K562 (cell line): ENCODE measurements around the gene PLCB1. TPM values are rescaled to one million over a fixed set of nuclear protein-coding genes. Genes with fewer than 3 reads are reported as not detected.

Experiments used
- ATAC-seq: fragments of 200-7000 bp; cut with Tn5 transposase; 3 replicates; pipeline ENCODE4 v1.9.1; 2020; ENCODE audit warnings: moderate library complexity
- BruUV-seq: library from RNA; stranded (reverse); fragments of 400-500 nt; replicated peaks from 2 replicates; lab custom pipeline; 2021; lab: Mats Ljungman, UMichigan
- CTCF ChIA-PET: fragments of 300-600 bp; formaldehyde crosslinking; extraction: SDS; loops from one replicate; lab custom pipeline; 2021; ENCODE audit warnings: low intra/inter-chr PET ratio; lab: Yijun Ruan, JAX
- POLR2A ChIA-PET: fragments of 300-600, 350-650 bp; sonication (Branson Sonifier 250); formaldehyde crosslinking; extraction: SDS; loops from one replicate; lab custom pipeline; 2021; ENCODE audit warnings: antibody characterized with exemption, inconsistent platforms; lab: Yijun Ruan, JAX
- DNase-seq, 4 experiments: peaks; one replicate each; pipeline versions ENCODE4 v3.0.0 to v3.0.0-alpha.2; 2011 to 2018; ENCODE audit warnings: low spot score in 3 of 4, mixed read lengths in 3 of 4; ENCODE audit errors: extremely low read depth in 1 of 4
- FAIRE-seq: peaks from 2 replicates; lab custom pipeline; 2011; peaks lifted over from hg19 to GRCh38; lab: Jason Lieb, UNC
- H2AFZ ChIP-seq: 2 replicates; pipeline ENCODE4 v1.6.0; 2011; ENCODE audit warnings: low read depth, low read length, control low read depth, inconsistent platforms
- H3K27ac ChIP-seq: fragments of 200-600 bp; 3 replicates; pipeline ENCODE4 v1.8.0; 2011; ENCODE audit warnings: low read depth, mild to moderate bottlenecking, control low read depth, inconsistent platforms, low read length, moderate library complexity, mixed read lengths; ENCODE audit errors: extremely low read depth
- H3K27me3 ChIP-seq, 2 experiments: fragments of 300-600 bp in 1 of 2; 2 replicates in 1 of 2; 3 replicates in 1 of 2; pipeline versions ENCODE4 v1.6.0 to v1.8.0; 2011; ENCODE audit warnings: inconsistent platforms in 2 of 2, low read length in 2 of 2, mild to moderate bottlenecking in 1 of 2, mixed read lengths in 1 of 2, moderate library complexity in 1 of 2; ENCODE audit not compliant: control insufficient read depth in 2 of 2, insufficient read depth in 2 of 2
- H3K36me3 ChIP-seq: fragments of 300-600 bp; 3 replicates; pipeline ENCODE4 v1.8.0; 2011; ENCODE audit warnings: mild to moderate bottlenecking, low read length, inconsistent platforms; ENCODE audit not compliant: control insufficient read depth, insufficient read depth
- H3K4me1 ChIP-seq, 2 experiments: fragments of 200-600 bp in 1 of 2; replicated peaks in 1 of 2; 2 replicates in 1 of 2; 3 replicates in 1 of 2; pipeline versions ENCODE4 v1.5.1 to v1.8.0; 2011; ENCODE audit warnings: inconsistent platforms in 2 of 2, low read length in 2 of 2, mild to moderate bottlenecking in 1 of 2, mixed read lengths in 1 of 2, moderate library complexity in 1 of 2; ENCODE audit not compliant: control insufficient read depth in 2 of 2, insufficient read depth in 2 of 2
- H3K4me2 ChIP-seq: 2 replicates; pipeline ENCODE4 v1.6.1; 2011; ENCODE audit warnings: low read length, control low read depth, inconsistent platforms, mixed read lengths; ENCODE audit not compliant: insufficient read depth
- H3K4me3 ChIP-seq: fragments of 200-600 bp; sonication (generic), shearing (Covaris generic); 2 replicates; pipeline ENCODE4 v1.5.1; 2016; ENCODE audit warnings: control low read depth, inconsistent platforms
- H3K79me2 ChIP-seq: fragments of 200-600 bp; 3 replicates; pipeline ENCODE4 v1.8.0; 2011; ENCODE audit warnings: low read length, inconsistent platforms; ENCODE audit not compliant: control insufficient read depth, insufficient read depth
- H3K9ac ChIP-seq, 2 experiments: 2 replicates each; pipeline versions ENCODE4 v1.6.0 to v1.6.1; 2011; ENCODE audit warnings: low read depth in 2 of 2, low read length in 2 of 2, control low read depth in 1 of 2, inconsistent platforms in 1 of 2, mild to moderate bottlenecking in 1 of 2, mixed read lengths in 1 of 2; ENCODE audit not compliant: insufficient read depth in 1 of 2
- H3K9me1 ChIP-seq: one replicate; pipeline ENCODE4 v1.6.0; 2011; ENCODE audit warnings: inconsistent platforms, mild to moderate bottlenecking, low read length, moderate library complexity; ENCODE audit not compliant: control insufficient read depth, insufficient read depth
- H3K9me3 ChIP-seq: replicated peaks from 2 replicates; pipeline ENCODE4 v1.5.1; 2011; ENCODE audit warnings: low read depth, low read length, inconsistent platforms; ENCODE audit not compliant: control insufficient read depth, insufficient read depth
- H4K20me1 ChIP-seq: replicated peaks from 2 replicates; pipeline ENCODE4 v1.6.1; 2011; ENCODE audit warnings: low read length, inconsistent platforms, mixed read lengths; ENCODE audit not compliant: control insufficient read depth, insufficient read depth
- PYGO2 ChIP-seq: fragments of 450-650 bp; IDR thresholded peaks from 2 replicates; pipeline ENCODE4 v1.6.1; 2016; ENCODE audit warnings: mild to moderate bottlenecking, missing genetic modification characterization, moderate library complexity, missing compliant biosample characterization
- ZNF699 ChIP-seq: fragments of 250-450 bp; sonication (Bioruptor Pico); IDR thresholded peaks from 2 replicates; pipeline ENCODE4 v1.8.0; 2021; ENCODE audit warnings: mild to moderate bottlenecking, moderate library complexity; ENCODE audit not compliant: insufficient replicate concordance
- WGBS: fragments of 100-300 bp; shearing (Covaris generic); methylation state at CpG from one replicate; pipeline ENCODE4 v1.1.6; 2016; ENCODE audit warnings: low coverage, mixed read lengths; ENCODE audit not compliant: insufficient coverage; ENCODE audit errors: missing lambda C conversion rate; 5-methylcytosine and 5-hydroxymethylcytosine counted together
- in situ Hi-C: fragments of 300-500 bp; cut with MboI; formaldehyde crosslinking; loops from 4 replicates; pipeline ENCODE4 v1.15.0; 2018; ENCODE audit warnings: inconsistent platforms, mixed read lengths
- intact Hi-C: fragments of 100-400 bp; cut with micrococcal nuclease; formaldehyde crosslinking; loops from 2 replicates; pipeline ENCODE4 v1.14.2; 2022
- polyA plus RNA-seq, 8 experiments: library from polyadenylated mRNA; depleted of rRNA in 4 of 8; stranded (reverse) in 5 of 8; unstranded in 3 of 8; fragments of >200 nt; fragmentation: Nextera tagmentation in 2 of 8; fragmentation: Illumina TruSeq in 1 of 8; extraction: Ambion mirVana in 2 of 8; extraction: Trizol in 1 of 8; gene quantifications; 2 replicates each; pipeline versions ENCODE4 v1.2.1 to v1.2.3, GENCODE V29; 2011 to 2014; ENCODE audit warnings: inconsistent platforms in 1 of 8, missing spikeins in 1 of 8
- total RNA-seq, 7 experiments: library from RNA; depleted of rRNA in 6 of 7; stranded (reverse); fragments of >200 nt in 6 of 7; fragmentation: Illumina TruSeq in 2 of 7; extraction: Trizol in 2 of 7; gene quantifications; 2 replicates each; pipeline versions ENCODE4 v1.2.1 to v1.2.3, GENCODE V29; 2011 to 2021; ENCODE audit warnings: low replicate concordance in 1 of 7
- TF ChIP-seq, protein P1 (sequence below): fragments of 250-450 bp; sonication (Bioruptor Pico); IDR thresholded peaks from 2 replicates; pipeline ENCODE4 v1.5.0; 2022; ENCODE audit warnings: mild to moderate bottlenecking
- TF ChIP-seq, protein P2 (sequence below): fragments of 250-450 bp; sonication (Bioruptor Pico); IDR thresholded peaks from 2 replicates; pipeline ENCODE4 v1.4.0; 2020; ENCODE audit warnings: mild to moderate bottlenecking
- TF ChIP-seq, protein P3 (sequence below), 2 experiments: fragments of 450-650 bp; formaldehyde crosslinking in 1 of 2; IDR thresholded peaks; 2 replicates each; pipeline versions ENCODE4 v1.4.0 to v1.6.1; 2014 to 2020; ENCODE audit warnings: mild to moderate bottlenecking in 2 of 2, borderline replicate concordance in 1 of 2, low read depth in 1 of 2
- TF ChIP-seq, protein P4 (sequence below): fragments of 150-350 bp; conservative IDR thresholded peaks from 2 replicates; pipeline ENCODE4 v1.6.1; 2014; ENCODE audit warnings: low read length

The PLCB1 gene
- total and polyA plus RNA-seq, 9 of the 15 experiments (the other 6 are each of a cell fraction or from before 2014, with no cell fraction given) = 0.34 to 3.1 (median 1.3) TPM

- no peaks in the 10 kb centered on the region for H3K36me3 ChIP-seq
- H3K9me3 ChIP-seq = no peaks in the 10 kb centered on the region
- DNase-seq = no peak
- H3K4me2 ChIP-seq = no peak overlapping the region
- no peaks in the 10 kb centered on the region for H3K9me1 ChIP-seq
- H2AFZ ChIP-seq = no peak overlapping the region
- in situ Hi-C loops = loop anchor here (25.0 kb wide), 2 partner anchors 663 to 763 kb away; partner anchors contain the start of gene HAO1
- ChIA-PET POLR2A (no interaction called here), CTCF (no interaction called here)
- no peaks in the 10 kb centered on the region for H3K79me2 ChIP-seq
- FAIRE-seq = no peak
- 5% methylated on average over 2 of the region's 2 CpGs for WGBS
- ATAC-seq = no peak
- no peaks in the 10 kb centered on the region for H3K4me1 ChIP-seq
- no peaks in the 10 kb centered on the region for H3K27me3 ChIP-seq
- H4K20me1 ChIP-seq = no peaks in the 10 kb centered on the region
- H3K9ac ChIP-seq = no peak overlapping the region
- intact Hi-C loops = no loop called here
- H3K4me3 ChIP-seq = no peak overlapping the region
- no TSS peak for BruUV-seq
- no peak overlapping the region for H3K27ac ChIP-seq
- TF ChIP-seq, protein P1, sequence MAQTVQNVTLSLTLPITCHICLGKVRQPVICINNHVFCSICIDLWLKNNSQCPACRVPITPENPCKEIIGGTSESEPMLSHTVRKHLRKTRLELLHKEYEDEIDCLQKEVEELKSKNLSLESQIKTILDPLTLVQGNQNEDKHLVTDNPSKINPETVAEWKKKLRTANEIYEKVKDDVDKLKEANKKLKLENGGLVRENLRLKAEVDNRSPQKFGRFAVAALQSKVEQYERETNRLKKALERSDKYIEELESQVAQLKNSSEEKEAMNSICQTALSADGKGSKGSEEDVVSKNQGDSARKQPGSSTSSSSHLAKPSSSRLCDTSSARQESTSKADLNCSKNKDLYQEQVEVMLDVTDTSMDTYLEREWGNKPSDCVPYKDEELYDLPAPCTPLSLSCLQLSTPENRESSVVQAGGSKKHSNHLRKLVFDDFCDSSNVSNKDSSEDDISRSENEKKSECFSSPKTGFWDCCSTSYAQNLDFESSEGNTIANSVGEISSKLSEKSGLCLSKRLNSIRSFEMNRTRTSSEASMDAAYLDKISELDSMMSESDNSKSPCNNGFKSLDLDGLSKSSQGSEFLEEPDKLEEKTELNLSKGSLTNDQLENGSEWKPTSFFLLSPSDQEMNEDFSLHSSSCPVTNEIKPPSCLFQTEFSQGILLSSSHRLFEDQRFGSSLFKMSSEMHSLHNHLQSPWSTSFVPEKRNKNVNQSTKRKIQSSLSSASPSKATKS (CRISPR knock-in tag) = no peak
- no peak for TF ChIP-seq PYGO2 (tag)
- TF ChIP-seq, protein P2, sequence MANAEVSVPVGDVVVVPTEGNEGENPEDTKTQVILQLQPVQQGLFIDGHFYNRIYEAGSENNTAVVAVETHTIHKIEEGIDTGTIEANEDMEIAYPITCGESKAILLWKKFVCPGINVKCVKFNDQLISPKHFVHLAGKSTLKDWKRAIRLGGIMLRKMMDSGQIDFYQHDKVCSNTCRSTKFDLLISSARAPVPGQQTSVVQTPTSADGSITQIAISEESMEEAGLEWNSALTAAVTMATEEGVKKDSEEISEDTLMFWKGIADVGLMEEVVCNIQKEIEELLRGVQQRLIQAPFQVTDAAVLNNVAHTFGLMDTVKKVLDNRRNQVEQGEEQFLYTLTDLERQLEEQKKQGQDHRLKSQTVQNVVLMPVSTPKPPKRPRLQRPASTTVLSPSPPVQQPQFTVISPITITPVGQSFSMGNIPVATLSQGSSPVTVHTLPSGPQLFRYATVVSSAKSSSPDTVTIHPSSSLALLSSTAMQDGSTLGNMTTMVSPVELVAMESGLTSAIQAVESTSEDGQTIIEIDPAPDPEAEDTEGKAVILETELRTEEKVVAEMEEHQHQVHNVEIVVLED (CRISPR knock-in tag) = no peak
- TF ChIP-seq, protein P3, sequence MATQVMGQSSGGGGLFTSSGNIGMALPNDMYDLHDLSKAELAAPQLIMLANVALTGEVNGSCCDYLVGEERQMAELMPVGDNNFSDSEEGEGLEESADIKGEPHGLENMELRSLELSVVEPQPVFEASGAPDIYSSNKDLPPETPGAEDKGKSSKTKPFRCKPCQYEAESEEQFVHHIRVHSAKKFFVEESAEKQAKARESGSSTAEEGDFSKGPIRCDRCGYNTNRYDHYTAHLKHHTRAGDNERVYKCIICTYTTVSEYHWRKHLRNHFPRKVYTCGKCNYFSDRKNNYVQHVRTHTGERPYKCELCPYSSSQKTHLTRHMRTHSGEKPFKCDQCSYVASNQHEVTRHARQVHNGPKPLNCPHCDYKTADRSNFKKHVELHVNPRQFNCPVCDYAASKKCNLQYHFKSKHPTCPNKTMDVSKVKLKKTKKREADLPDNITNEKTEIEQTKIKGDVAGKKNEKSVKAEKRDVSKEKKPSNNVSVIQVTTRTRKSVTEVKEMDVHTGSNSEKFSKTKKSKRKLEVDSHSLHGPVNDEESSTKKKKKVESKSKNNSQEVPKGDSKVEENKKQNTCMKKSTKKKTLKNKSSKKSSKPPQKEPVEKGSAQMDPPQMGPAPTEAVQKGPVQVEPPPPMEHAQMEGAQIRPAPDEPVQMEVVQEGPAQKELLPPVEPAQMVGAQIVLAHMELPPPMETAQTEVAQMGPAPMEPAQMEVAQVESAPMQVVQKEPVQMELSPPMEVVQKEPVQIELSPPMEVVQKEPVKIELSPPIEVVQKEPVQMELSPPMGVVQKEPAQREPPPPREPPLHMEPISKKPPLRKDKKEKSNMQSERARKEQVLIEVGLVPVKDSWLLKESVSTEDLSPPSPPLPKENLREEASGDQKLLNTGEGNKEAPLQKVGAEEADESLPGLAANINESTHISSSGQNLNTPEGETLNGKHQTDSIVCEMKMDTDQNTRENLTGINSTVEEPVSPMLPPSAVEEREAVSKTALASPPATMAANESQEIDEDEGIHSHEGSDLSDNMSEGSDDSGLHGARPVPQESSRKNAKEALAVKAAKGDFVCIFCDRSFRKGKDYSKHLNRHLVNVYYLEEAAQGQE (IDR thresholded peaks at IDR 0.05; ENCODE audit: borderline replicate concordance) = no peak
- TF ChIP-seq, protein P3 (CRISPR knock-in tag; IDR thresholded peaks at IDR 0.05; ENCODE audit: low read depth) = no peak
- no peak for TF ChIP-seq ZNF699 (CRISPR knock-in tag)
- TF ChIP-seq, protein P4, sequence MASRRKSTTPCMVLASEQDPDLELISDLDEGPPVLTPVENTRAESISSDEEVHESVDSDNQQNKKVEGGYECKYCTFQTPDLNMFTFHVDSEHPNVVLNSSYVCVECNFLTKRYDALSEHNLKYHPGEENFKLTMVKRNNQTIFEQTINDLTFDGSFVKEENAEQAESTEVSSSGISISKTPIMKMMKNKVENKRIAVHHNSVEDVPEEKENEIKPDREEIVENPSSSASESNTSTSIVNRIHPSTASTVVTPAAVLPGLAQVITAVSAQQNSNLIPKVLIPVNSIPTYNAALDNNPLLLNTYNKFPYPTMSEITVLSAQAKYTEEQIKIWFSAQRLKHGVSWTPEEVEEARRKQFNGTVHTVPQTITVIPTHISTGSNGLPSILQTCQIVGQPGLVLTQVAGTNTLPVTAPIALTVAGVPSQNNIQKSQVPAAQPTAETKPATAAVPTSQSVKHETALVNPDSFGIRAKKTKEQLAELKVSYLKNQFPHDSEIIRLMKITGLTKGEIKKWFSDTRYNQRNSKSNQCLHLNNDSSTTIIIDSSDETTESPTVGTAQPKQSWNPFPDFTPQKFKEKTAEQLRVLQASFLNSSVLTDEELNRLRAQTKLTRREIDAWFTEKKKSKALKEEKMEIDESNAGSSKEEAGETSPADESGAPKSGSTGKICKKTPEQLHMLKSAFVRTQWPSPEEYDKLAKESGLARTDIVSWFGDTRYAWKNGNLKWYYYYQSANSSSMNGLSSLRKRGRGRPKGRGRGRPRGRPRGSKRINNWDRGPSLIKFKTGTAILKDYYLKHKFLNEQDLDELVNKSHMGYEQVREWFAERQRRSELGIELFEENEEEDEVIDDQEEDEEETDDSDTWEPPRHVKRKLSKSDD = no peak
Measured at GRCh38 chr20:8700756-8701155, 568.7 kb downstream of the PLCB1 start.
